ENCODE results near the gene MCM10. TPM values are rescaled to one million over a fixed set of nuclear protein-coding genes. Genes with fewer than 3 reads are reported as not detected.
A peak's percentile ranks its signal among the peaks of the same experiment; 100 is the strongest.

Gene MCM10
- total and polyA plus RNA-seq, 9 of the 15 experiments (the other 6 are each of a cell fraction or from before 2014, with no cell fraction given) = 10.4 to 68.1 (median 48.0) TPM

DNA sequence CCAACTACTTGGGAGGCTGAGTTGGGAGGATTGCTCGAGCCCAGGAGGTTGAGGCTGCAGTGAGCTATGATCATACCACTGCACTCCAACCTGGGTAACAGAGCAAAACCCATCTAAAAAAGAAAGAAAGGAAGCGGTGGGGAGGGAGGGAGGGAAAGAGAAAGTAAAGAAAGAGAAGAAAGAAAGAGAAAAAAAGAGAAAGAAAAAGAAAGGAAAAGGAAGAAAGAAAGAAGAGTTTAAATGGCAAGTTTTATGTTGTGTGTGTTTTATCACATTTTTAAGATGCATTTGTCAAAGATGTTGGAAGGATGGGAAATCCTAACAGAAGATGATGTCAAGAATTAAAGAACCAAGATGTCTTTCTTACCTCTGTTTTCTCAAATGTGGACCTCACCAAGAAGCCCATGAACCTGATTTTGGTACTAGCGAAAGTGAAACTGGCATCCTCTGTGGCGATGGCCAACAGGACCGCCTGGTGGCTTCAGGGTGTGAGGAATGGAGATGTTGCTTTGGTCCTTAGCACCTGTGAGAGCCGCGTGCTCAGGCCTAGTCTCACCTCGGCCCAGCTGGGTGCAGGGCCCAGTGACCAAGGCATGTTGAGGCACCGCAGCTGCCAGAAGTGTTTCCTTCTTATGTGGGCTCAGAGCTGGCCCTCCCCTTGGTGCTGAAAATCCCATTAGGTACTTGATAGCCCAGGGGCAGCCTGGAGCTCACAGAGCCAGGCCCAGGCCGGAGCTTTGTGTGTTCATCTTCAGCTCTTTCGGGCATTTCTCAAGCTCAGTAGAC lies 63.0 kb downstream of the MCM10 start (continued):
- TF ChIP-seq, protein P1, sequence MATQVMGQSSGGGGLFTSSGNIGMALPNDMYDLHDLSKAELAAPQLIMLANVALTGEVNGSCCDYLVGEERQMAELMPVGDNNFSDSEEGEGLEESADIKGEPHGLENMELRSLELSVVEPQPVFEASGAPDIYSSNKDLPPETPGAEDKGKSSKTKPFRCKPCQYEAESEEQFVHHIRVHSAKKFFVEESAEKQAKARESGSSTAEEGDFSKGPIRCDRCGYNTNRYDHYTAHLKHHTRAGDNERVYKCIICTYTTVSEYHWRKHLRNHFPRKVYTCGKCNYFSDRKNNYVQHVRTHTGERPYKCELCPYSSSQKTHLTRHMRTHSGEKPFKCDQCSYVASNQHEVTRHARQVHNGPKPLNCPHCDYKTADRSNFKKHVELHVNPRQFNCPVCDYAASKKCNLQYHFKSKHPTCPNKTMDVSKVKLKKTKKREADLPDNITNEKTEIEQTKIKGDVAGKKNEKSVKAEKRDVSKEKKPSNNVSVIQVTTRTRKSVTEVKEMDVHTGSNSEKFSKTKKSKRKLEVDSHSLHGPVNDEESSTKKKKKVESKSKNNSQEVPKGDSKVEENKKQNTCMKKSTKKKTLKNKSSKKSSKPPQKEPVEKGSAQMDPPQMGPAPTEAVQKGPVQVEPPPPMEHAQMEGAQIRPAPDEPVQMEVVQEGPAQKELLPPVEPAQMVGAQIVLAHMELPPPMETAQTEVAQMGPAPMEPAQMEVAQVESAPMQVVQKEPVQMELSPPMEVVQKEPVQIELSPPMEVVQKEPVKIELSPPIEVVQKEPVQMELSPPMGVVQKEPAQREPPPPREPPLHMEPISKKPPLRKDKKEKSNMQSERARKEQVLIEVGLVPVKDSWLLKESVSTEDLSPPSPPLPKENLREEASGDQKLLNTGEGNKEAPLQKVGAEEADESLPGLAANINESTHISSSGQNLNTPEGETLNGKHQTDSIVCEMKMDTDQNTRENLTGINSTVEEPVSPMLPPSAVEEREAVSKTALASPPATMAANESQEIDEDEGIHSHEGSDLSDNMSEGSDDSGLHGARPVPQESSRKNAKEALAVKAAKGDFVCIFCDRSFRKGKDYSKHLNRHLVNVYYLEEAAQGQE (IDR thresholded peaks at IDR 0.05; ENCODE audit: borderline replicate concordance) = peak; percentile 51
- TF ChIP-seq, protein P1 (CRISPR knock-in tag; IDR thresholded peaks at IDR 0.05; ENCODE audit: low read depth) = no peak
- TF ChIP-seq, protein P2, sequence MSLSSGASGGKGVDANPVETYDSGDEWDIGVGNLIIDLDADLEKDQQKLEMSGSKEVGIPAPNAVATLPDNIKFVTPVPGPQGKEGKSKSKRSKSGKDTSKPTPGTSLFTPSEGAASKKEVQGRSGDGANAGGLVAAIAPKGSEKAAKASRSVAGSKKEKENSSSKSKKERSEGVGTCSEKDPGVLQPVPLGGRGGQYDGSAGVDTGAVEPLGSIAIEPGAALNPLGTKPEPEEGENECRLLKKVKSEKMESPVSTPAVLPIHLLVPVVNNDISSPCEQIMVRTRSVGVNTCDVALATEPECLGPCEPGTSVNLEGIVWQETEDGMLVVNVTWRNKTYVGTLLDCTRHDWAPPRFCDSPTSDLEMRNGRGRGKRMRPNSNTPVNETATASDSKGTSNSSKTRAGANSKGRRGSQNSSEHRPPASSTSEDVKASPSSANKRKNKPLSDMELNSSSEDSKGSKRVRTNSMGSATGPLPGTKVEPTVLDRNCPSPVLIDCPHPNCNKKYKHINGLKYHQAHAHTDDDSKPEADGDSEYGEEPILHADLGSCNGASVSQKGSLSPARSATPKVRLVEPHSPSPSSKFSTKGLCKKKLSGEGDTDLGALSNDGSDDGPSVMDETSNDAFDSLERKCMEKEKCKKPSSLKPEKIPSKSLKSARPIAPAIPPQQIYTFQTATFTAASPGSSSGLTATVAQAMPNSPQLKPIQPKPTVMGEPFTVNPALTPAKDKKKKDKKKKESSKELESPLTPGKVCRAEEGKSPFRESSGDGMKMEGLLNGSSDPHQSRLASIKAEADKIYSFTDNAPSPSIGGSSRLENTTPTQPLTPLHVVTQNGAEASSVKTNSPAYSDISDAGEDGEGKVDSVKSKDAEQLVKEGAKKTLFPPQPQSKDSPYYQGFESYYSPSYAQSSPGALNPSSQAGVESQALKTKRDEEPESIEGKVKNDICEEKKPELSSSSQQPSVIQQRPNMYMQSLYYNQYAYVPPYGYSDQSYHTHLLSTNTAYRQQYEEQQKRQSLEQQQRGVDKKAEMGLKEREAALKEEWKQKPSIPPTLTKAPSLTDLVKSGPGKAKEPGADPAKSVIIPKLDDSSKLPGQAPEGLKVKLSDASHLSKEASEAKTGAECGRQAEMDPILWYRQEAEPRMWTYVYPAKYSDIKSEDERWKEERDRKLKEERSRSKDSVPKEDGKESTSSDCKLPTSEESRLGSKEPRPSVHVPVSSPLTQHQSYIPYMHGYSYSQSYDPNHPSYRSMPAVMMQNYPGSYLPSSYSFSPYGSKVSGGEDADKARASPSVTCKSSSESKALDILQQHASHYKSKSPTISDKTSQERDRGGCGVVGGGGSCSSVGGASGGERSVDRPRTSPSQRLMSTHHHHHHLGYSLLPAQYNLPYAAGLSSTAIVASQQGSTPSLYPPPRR (CRISPR knock-in tag; IDR thresholded peaks at IDR 0.05; ENCODE audit: borderline replicate concordance) = no peak
- no peak for TF ChIP-seq ZNF3 (CRISPR knock-in tag; IDR thresholded peaks at IDR 0.05)
- TF ChIP-seq XRCC3 (IDR thresholded peaks at IDR 0.05) = no peak
- no peak for TF ChIP-seq KLF10 (CRISPR knock-in tag; IDR thresholded peaks at IDR 0.05)
- TF ChIP-seq BRF1 (IDR thresholded peaks at IDR 0.05; ENCODE audit: borderline replicate concordance, extremely low read depth, insufficient read length) = no peak

All from K562 (cell line).